HG03175 (cell line): ENCODE measurements around the gene ODAD4.

Source experiments
- ATAC-seq: cut with Tn5 transposase; IDR thresholded peaks from one replicate; pipeline ENCODE4 v1.9.1; 2021; ENCODE audit warnings: mild to moderate bottlenecking, moderate library complexity; ENCODE audit not compliant: unreplicated experiment

The ODAD4 gene

GRCh38 chr17:41941168-41941567, 10.8 kb downstream of the ODAD4 start:
- ATAC-seq, result no peak

- ATAC-seq, result no peak
Measured at GRCh38 chr17:41942626-41943373, 12.4 kb downstream of the ODAD4 start.

GRCh38 chr17:41943492-41943891, 13.1 kb downstream of the ODAD4 start:
- ATAC-seq, result no peak

- no peak for ATAC-seq
Measured at GRCh38 chr17:41944943-41945342, 14.5 kb downstream of the ODAD4 start.

GRCh38 chr17:41948762-41949460, 18.5 kb downstream of the ODAD4 start:
- no peak for ATAC-seq

- ATAC-seq, result no peak
Measured at GRCh38 chr17:41956522-41956921, 26.1 kb downstream of the ODAD4 start.

- no peak for ATAC-seq
Measured at GRCh38 chr17:41957031-41957868, 26.8 kb downstream of the ODAD4 start.

GRCh38 chr17:41957869-41958439, 27.5 kb downstream of the ODAD4 start:
- no peak for ATAC-seq

- ATAC-seq, result no peak
Measured at GRCh38 chr17:41959030-41959335, 28.6 kb downstream of the ODAD4 start.

GRCh38 chr17:41959336-41960095, 29.1 kb downstream of the ODAD4 start:
- ATAC-seq, result no peak

- ATAC-seq, result no peak
Measured at GRCh38 chr17:41962111-41962510, 31.7 kb downstream of the ODAD4 start.

- ATAC-seq, result no peak
Measured at GRCh38 chr17:41962768-41963434, 32.5 kb downstream of the ODAD4 start.

- ATAC-seq, result no peak
Measured at GRCh38 chr17:41965694-41966462, 35.5 kb downstream of the ODAD4 start.

GRCh38 chr17:41966463-41967140, 36.2 kb downstream of the ODAD4 start, which contains the start of gene CNP:
Gene CNP (plus strand): TSS chr17:41966795. CDS start chr17:41966885, 90 bp downstream.
- peak; percentile 78 for ATAC-seq

GRCh38 chr17:41967141-41967920, 36.9 kb downstream of the ODAD4 start:
- ATAC-seq, result peak; percentile 8

GRCh38 chr17:41967921-41968578, 37.6 kb downstream of the ODAD4 start:
- no peak for ATAC-seq

- no peak for ATAC-seq
Measured at GRCh38 chr17:41968676-41969075, 38.3 kb downstream of the ODAD4 start.
